ENCODE results near the gene VWCE.

VWCE gene, protein sequence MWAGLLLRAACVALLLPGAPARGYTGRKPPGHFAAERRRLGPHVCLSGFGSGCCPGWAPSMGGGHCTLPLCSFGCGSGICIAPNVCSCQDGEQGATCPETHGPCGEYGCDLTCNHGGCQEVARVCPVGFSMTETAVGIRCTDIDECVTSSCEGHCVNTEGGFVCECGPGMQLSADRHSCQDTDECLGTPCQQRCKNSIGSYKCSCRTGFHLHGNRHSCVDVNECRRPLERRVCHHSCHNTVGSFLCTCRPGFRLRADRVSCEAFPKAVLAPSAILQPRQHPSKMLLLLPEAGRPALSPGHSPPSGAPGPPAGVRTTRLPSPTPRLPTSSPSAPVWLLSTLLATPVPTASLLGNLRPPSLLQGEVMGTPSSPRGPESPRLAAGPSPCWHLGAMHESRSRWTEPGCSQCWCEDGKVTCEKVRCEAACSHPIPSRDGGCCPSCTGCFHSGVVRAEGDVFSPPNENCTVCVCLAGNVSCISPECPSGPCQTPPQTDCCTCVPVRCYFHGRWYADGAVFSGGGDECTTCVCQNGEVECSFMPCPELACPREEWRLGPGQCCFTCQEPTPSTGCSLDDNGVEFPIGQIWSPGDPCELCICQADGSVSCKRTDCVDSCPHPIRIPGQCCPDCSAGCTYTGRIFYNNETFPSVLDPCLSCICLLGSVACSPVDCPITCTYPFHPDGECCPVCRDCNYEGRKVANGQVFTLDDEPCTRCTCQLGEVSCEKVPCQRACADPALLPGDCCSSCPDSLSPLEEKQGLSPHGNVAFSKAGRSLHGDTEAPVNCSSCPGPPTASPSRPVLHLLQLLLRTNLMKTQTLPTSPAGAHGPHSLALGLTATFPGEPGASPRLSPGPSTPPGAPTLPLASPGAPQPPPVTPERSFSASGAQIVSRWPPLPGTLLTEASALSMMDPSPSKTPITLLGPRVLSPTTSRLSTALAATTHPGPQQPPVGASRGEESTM

DNA sequence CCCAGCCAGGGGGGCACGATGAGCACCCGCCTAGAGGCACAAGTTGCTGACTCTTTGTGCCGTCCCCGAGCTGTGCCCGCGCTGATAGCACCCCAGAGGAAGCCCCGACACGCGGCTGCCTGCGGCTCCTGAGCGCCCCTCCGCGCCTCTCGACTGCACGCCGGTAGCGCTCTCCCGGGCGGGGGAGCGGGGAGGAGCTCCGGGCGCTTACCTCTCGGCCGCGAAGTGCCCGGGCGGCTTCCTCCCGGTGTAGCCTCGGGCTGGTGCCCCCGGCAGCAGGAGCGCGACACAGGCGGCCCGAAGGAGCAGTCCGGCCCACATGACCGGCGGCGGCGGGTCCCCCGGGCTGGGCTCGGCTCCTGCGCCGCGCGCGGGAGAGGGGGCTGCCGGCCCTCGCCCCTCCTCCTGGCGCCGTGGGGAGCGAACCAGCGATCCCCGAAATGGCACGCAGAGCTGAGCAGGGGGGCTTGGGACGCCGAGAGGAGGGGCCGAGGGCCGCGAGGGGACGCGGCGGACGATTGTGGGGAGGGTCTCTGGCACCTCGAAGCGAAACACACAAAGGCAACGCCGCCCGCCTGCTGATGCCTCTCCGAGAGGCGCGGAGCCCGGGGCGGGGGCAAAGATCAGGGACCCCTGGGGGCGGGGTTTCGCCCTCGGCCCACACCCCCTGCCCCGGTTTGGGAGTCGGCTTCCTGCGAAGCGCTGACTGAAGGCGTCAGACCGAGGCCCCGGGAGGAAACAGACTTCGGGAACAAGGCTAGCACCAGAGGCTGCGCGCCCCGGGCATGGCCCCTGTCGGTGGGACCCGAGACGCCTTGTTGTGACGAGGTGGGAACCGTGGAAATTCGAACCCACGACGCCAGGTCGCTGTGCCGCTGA lies at the start of gene VWCE:
TSS of gene VWCE (minus strand) at position 600 of the 879 bp plus-strand sequence. CDS start at position 321, 279 bp downstream.
- Histone ChIP-seq H3K4me3 (ENCODE audit: low read length) (peak within 1 kb of the TSS; percentile 79), H3K9me3 (ENCODE audit: insufficient read depth, low read depth, low read length) (no peaks in the 10 kb centered on the region), H3K4me1 (ENCODE audit: insufficient read depth, low read length) (peaks cover 4% of the 10 kb centered on the region; the same call in 1 of the 2 replicates), H3K27me3 (ENCODE audit: insufficient read depth, low read length) (peaks cover 20% of the 10 kb centered on the region), H3K36me3 (ENCODE audit: insufficient read depth, low read depth, low read length) (peaks cover 37% of the 10 kb centered on the region), H3K27ac (ENCODE audit: low read length) (no peak within 1 kb of the TSS), H3K9ac (ENCODE audit: low read depth, low read length) (peak within 1 kb of the TSS; percentile 74)

DNA sequence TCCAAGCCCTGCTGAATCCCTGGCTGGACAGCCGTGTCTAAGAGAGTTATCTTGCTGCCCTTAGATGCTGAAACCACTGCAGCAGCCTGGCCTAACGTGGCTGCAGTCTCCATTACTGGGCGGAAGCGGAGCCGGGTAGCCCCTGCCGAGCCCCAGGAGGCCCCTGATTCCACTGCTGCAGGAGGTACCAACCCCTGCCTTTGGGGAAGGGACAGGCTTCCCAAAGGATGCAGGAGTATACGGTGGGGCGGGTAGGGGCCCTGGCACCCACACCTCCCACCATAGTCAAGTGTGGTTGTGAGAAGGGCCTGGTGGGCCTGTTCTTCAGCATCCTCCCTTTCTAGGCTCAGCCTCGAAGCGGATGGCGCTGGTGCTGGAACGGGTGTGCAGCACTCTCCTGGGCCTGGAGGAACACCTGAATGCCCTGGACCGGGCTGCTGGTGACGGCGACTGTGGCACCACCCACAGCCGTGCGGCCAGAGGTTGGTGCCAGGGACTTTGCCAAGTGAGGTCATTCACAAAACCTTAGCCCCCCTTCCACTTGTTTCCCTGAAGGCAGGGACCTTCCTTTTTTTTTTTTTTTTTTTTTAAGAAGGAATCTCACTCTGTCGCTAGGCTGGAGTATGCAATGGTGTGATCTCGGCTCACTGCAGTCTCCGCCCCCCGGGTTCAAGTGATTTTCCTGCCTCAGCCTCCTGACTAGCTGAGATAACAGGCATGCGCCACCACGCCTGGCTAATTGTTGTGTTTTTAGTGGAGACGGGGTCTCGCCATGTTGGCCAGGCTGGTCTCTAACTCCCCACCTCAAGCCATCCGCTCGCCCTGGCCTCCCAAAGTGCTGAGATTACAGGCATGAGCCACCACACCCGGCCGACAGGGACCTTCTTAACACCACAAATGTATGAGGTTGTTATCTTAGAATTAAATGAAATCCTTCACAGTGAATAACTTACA lies 49.0 kb upstream of the VWCE start:
- no peaks in the 10 kb centered on the region for H3K9me3 ChIP-seq (ENCODE audit: insufficient read depth, low read depth, low read length)
- no peaks in the 10 kb centered on the region for H3K27me3 ChIP-seq (ENCODE audit: insufficient read depth, low read length)
- no peaks in the 10 kb centered on the region for H3K4me1 ChIP-seq (ENCODE audit: insufficient read depth, low read length)
- H3K4me3 ChIP-seq (ENCODE audit: low read length): no peak overlapping the region
- H3K9ac ChIP-seq (ENCODE audit: low read depth, low read length): no peak overlapping the region
- peaks cover 27% of the 10 kb centered on the region for H3K36me3 ChIP-seq (ENCODE audit: insufficient read depth, low read depth, low read length)
- H3K27ac ChIP-seq (ENCODE audit: low read length): no peak overlapping the region

DNA sequence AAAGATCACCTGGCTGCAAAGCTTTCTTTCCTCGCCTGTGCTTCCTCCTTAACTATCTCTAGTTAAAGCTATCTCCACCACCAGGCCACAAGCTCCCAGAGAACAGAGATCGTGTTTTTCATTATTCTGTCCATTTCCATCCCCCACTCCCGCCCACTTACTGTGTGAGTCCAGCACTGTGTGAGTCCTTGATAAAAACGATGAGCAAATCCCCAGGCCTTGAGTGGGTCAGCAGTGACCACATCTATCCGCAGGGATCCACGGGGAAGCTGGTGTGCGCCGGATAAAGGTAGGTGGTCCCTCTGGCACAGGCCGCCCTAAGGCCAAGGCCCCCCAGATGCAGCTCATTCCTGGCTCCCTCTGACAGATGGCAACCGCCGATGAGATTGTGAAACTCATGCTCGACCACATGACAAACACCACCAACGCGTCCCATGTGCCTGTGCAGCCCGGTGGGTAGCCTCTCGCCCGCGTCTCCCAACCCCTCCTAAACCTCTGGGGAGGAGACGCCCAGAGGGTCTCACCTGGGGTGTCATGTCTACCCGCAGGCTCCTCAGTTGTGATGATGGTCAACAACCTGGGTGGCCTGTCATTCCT lies 47.2 kb upstream of the VWCE start:
- Histone ChIP-seq H3K36me3 (ENCODE audit: insufficient read depth, low read depth, low read length) (peaks cover 18% of the 10 kb centered on the region), H3K27ac (ENCODE audit: low read length) (no peak overlapping the region)

DNA sequence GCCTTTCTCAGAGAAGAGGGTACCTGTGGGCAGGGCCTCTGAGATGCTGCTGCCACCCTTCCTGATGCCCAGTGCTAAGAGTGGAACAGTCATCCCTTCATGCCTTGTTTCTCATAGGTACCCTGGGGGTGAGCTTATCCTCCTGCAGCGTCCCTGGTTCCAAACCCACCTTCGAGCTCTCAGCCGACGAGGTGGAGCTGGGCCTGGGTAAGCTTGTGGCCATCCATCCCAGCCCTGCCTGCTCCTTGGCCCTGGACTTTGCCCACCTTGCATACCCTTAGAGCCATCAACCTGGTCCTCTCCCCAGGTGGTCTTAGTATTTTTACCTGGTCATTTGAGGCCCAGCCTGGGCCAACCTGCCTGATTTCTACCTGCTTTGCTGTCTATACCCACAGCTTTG lies 46.6 kb upstream of the VWCE start:
- Histone ChIP-seq H3K36me3 (ENCODE audit: insufficient read depth, low read depth, low read length) (peaks cover 18% of the 10 kb centered on the region), H3K4me3 (ENCODE audit: low read length) (no peak overlapping the region), H3K4me1 (ENCODE audit: insufficient read depth, low read length) (no peaks in the 10 kb centered on the region), H3K27ac (ENCODE audit: low read length) (no peak overlapping the region), H3K27me3 (ENCODE audit: insufficient read depth, low read length) (no peaks in the 10 kb centered on the region), H3K9me3 (ENCODE audit: insufficient read depth, low read depth, low read length) (no peaks in the 10 kb centered on the region), H3K9ac (ENCODE audit: low read depth, low read length) (no peak overlapping the region)

More for the DNA sequence above, 47.2 kb upstream of the VWCE start:
- H3K4me3 ChIP-seq (ENCODE audit: low read length): no peak overlapping the region
- no peak overlapping the region for H3K9ac ChIP-seq (ENCODE audit: low read depth, low read length)
- no peaks in the 10 kb centered on the region for H3K9me3 ChIP-seq (ENCODE audit: insufficient read depth, low read depth, low read length)
- H3K4me1 ChIP-seq (ENCODE audit: insufficient read depth, low read length): no peaks in the 10 kb centered on the region
- H3K27me3 ChIP-seq (ENCODE audit: insufficient read depth, low read length): no peaks in the 10 kb centered on the region

DNA sequence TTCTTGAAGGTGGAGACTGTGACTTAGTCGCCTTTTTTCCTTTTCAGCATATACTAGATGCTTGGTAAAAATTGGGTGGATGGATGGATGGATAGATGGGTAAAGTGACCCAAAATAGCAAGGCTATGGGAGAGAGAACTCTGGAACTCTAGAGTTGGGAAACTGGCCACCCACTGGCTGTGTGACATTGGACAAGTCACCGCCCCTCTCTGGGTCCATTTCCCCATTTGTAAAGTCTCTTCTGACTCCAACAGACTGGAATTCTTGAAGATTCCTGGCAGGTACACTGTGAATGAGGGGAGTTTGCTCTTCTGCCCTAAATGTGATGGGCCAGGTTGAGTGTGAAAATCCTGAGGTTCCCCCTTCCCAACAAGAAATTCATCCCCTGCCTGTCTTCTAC lies 45.9 kb upstream of the VWCE start:
- Histone ChIP-seq H3K36me3 (ENCODE audit: insufficient read depth, low read depth, low read length) (peaks cover 18% of the 10 kb centered on the region), H3K4me1 (ENCODE audit: insufficient read depth, low read length) (no peaks in the 10 kb centered on the region)

DNA sequence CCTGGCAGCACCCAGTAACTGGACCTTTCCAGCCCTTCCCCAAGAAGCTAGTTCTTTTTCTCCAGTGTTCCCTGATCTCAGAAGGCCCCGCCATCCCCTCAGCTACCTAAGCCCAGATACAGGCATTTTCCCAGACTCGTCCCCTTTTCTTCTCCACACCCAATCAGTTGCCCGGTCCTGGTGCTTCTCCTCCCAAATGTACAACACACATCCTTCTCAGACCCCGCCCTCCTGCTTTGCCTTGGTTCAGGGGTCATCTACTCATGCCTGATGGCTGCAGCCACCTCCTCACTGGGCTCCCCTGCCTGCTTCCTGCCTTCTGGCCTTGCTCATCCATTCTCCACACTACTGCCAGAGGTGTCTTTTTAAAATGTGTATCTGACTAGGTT lies 44.4 kb upstream of the VWCE start:
- Histone ChIP-seq H3K27ac (ENCODE audit: low read length) (no peak overlapping the region), H3K36me3 (ENCODE audit: insufficient read depth, low read depth, low read length) (peaks cover 18% of the 10 kb centered on the region), H3K9me3 (ENCODE audit: insufficient read depth, low read depth, low read length) (no peaks in the 10 kb centered on the region), H3K4me3 (ENCODE audit: low read length) (no peak overlapping the region), H3K9ac (ENCODE audit: low read depth, low read length) (no peak overlapping the region), H3K27me3 (ENCODE audit: insufficient read depth, low read length) (no peaks in the 10 kb centered on the region), H3K4me1 (ENCODE audit: insufficient read depth, low read length) (peaks cover 6% of the 10 kb centered on the region)

More for the DNA sequence above, 45.9 kb upstream of the VWCE start:
- H3K9me3 ChIP-seq (ENCODE audit: insufficient read depth, low read depth, low read length): no peaks in the 10 kb centered on the region
- H3K27me3 ChIP-seq (ENCODE audit: insufficient read depth, low read length): no peaks in the 10 kb centered on the region
- H3K9ac ChIP-seq (ENCODE audit: low read depth, low read length): no peak overlapping the region
- H3K4me3 ChIP-seq (ENCODE audit: low read length): no peak overlapping the region
- H3K27ac ChIP-seq (ENCODE audit: low read length): no peak overlapping the region

DNA sequence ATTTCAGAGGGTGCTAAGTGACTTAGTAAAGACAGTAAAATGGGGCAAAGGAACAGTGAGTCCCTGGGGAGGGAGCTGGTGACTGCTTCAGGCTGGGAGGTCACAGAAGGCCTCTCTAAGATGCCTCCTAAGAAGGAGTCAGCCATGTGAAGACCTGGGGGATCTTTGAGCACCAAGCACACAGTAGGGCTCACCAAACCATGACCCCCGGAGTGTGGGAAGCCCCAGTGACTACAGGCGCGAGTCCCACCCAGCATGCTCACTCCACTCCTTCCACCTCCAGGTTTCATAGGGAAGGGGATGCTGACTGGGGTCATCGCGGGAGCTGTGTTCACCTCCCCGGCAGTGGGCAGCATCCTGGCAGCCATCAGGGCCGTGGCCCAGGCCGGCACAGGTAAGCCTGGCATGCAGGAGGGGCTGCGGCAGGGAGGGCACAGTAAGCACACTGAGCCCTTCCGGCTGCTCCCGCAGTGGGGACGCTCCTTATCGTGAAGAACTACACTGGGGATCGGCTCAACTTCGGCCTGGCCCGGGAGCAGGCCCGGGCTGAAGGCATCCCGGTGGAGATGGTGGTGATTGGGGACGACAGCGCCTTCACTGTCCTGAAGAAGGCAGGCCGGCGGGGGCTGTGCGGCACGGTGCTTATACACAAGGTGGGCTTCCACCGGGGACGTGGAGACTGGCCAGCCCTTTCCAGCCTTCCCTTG lies 43.8 kb upstream of the VWCE start:
- no peaks in the 10 kb centered on the region for H3K9me3 ChIP-seq (ENCODE audit: insufficient read depth, low read depth, low read length)
- H3K4me1 ChIP-seq (ENCODE audit: insufficient read depth, low read length): peaks cover 8% of the 10 kb centered on the region
- H3K9ac ChIP-seq (ENCODE audit: low read depth, low read length): no peak overlapping the region
- H3K27ac ChIP-seq (ENCODE audit: low read length): no peak overlapping the region
- no peaks in the 10 kb centered on the region for H3K27me3 ChIP-seq (ENCODE audit: insufficient read depth, low read length)
- H3K4me3 ChIP-seq (ENCODE audit: low read length): no peak overlapping the region
- H3K36me3 ChIP-seq (ENCODE audit: insufficient read depth, low read depth, low read length): peaks cover 18% of the 10 kb centered on the region

DNA sequence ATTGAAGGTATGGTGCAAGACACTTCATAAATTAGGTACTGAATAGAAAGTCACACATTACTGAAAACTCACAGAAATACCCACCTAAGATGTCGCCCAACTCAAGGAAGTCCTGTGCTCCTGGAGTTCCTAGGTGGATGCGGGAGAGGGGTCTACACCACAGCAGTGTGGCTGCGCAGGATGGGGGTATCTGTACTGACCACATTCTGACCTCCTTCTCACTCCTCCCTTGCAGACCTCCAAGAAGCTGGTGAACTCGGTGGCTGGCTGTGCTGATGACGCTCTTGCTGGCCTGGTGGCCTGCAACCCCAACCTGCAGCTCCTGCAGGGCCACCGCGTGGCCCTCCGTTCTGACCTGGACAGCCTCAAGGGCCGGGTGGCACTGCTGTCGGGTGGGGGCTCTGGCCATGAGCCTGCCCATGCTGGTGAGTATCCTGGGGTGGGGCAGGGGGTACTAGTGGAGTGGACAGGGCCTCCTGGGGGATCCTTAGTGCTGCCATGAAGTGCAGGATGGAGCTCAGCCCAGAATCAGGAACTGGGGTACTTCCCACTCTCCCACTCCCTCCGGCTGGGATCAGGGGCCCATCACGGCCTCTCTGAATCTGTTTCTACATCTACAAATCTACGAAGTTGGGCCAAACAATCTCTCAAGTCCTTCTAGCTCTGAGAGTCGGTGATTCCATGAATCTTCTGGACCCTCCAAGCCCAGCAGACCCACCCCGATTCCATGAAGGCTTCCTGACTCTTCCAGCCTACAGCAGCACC lies 42.8 kb upstream of the VWCE start:
- H3K9me3 ChIP-seq (ENCODE audit: insufficient read depth, low read depth, low read length): no peaks in the 10 kb centered on the region
- H3K9ac ChIP-seq (ENCODE audit: low read depth, low read length): no peak overlapping the region
- H3K4me3 ChIP-seq (ENCODE audit: low read length): no peak overlapping the region
- H3K4me1 ChIP-seq (ENCODE audit: insufficient read depth, low read length): peaks cover 9% of the 10 kb centered on the region
- no peaks in the 10 kb centered on the region for H3K27me3 ChIP-seq (ENCODE audit: insufficient read depth, low read length)
- peaks cover 18% of the 10 kb centered on the region for H3K36me3 ChIP-seq (ENCODE audit: insufficient read depth, low read depth, low read length)
- no peak overlapping the region for H3K27ac ChIP-seq (ENCODE audit: low read length)

DNA sequence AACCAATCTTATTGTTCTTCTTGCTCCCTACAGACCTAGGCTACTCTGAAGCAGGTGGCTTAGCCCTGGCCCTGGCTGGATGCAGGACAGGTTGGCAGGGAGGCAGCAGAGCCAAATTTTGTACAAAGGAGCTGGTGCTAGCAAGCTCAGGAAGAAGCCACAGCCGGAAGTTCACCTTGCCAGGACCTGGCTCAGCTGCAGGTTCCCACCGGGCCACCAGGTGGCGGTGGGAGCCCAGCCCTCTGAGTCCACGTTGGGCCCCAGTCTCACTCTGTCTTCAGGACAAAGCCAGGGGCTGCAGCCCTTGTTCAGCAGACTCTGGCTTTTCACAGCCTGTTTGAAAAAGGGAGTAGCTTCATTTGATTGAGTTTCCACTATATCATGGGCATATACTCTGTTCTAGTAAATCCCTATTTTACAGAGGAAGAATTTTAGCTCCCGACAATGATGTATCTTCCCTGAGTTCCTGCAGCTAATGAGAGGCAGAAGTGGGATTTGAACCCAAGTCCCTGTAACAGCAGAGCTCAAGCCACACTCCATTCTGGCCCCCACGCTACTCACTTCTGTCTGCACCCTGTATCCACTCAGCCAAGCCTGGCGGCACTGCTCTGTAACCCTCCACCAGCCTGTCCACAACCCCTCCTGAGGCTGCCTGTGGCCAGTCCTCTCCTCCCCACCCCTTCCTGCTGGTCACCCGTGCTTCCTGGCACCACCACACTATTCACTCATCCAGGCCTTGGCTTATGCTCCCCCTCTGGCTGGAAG lies 41.2 kb upstream of the VWCE start:
- no peaks in the 10 kb centered on the region for H3K9me3 ChIP-seq (ENCODE audit: insufficient read depth, low read depth, low read length)
- H3K4me3 ChIP-seq (ENCODE audit: low read length): no peak overlapping the region
- H3K36me3 ChIP-seq (ENCODE audit: insufficient read depth, low read depth, low read length): peaks cover 17% of the 10 kb centered on the region
- no peaks in the 10 kb centered on the region for H3K27me3 ChIP-seq (ENCODE audit: insufficient read depth, low read length)
- peak overlapping the region; percentile 79 for H3K27ac ChIP-seq (ENCODE audit: low read length)
- H3K4me1 ChIP-seq (ENCODE audit: insufficient read depth, low read length): peaks cover 13% of the 10 kb centered on the region
- H3K9ac ChIP-seq (ENCODE audit: low read depth, low read length): peak overlapping the region; percentile 50; the same call in 1 of the 2 replicates
